PC-9 (cell line): ENCODE data around the gene XRCC2. TPM values are rescaled to one million over a fixed set of nuclear protein-coding genes. Genes with fewer than 3 reads are reported as not detected.

ENCODE experiments used
- BruUV-seq: library from RNA; stranded (reverse); fragments of 400-500 nt; replicated peaks from 2 replicates; lab custom pipeline; 2021; lab: Mats Ljungman, UMichigan
- CTCF ChIA-PET: fragments of 300-600 bp; sonication (Branson Sonifier 250); formaldehyde crosslinking; loops from one replicate; lab custom pipeline; 2022; ENCODE audit warnings: antibody characterized with exemption; lab: Charles Lee
- POLR2A ChIA-PET: fragments of 300-600 bp; sonication (Branson Sonifier 250); formaldehyde crosslinking; loops from one replicate; lab custom pipeline; 2022; ENCODE audit warnings: antibody characterized with exemption; ENCODE audit not compliant: unreplicated experiment; lab: Charles Lee
- DNase-seq, 2 experiments: peaks; one replicate each; pipeline versions ENCODE4 v3.0.0 to v3.0.0-alpha.2; 2015 to 2022; ENCODE audit warnings: mixed read lengths in 1 of 2
- H2AFZ ChIP-seq: fragments of 200-600 bp; sonication (generic); 2 replicates; pipeline ENCODE4 v1.8.1; 2017; ENCODE audit warnings: antibody characterized with exemption
- H3F3A ChIP-seq: fragments of 200-600 bp; sonication (generic); 2 replicates; pipeline ENCODE4 v1.8.1; 2017; ENCODE audit warnings: antibody characterized with exemption, mild to moderate bottlenecking, low read depth; ENCODE audit not compliant: insufficient read depth
- H3K27ac ChIP-seq: fragments of 200-600 bp; sonication (generic); 2 replicates; pipeline ENCODE4 v1.6.1; 2016; ENCODE audit warnings: mixed run types
- H3K27me3 ChIP-seq: fragments of 200-600 bp; sonication (generic); 2 replicates; pipeline ENCODE4 v1.6.1; 2016; ENCODE audit warnings: low read depth, mixed run types; ENCODE audit not compliant: insufficient read depth
- H3K36me3 ChIP-seq: fragments of 200-600 bp; sonication (generic); 2 replicates; pipeline ENCODE4 v1.6.1; 2016; ENCODE audit warnings: low read depth, mixed run types
- H3K4me1 ChIP-seq: fragments of 200-600 bp; sonication (generic); replicated peaks from 2 replicates; pipeline ENCODE4 v1.6.1; 2016; ENCODE audit warnings: mixed run types; ENCODE audit not compliant: insufficient read depth
- H3K4me2 ChIP-seq: fragments of 200-600 bp; sonication (generic); 2 replicates; pipeline ENCODE4 v1.6.1; 2017; ENCODE audit warnings: mixed run types
- H3K4me3 ChIP-seq: fragments of 200-600 bp; sonication (generic); 2 replicates; pipeline ENCODE4 v1.6.1; 2016; ENCODE audit warnings: mixed run types
- H3K79me2 ChIP-seq: fragments of 200-600 bp; sonication (generic); 2 replicates; pipeline ENCODE4 v1.6.1; 2017; ENCODE audit warnings: low read depth, mixed run types
- H3K9me2 ChIP-seq: fragments of 200-600 bp; sonication (generic); 2 replicates; pipeline ENCODE4 v1.8.1; 2017; ENCODE audit warnings: mild to moderate bottlenecking; ENCODE audit not compliant: insufficient read depth
- H3K9me3 ChIP-seq: fragments of 200-600 bp; sonication (generic); 2 replicates; pipeline ENCODE4 v1.8.1; 2016; ENCODE audit warnings: low read depth; ENCODE audit not compliant: insufficient read depth
- H4K20me1 ChIP-seq: fragments of 200-600 bp; sonication (generic); 2 replicates; pipeline ENCODE4 v1.8.1; 2017; ENCODE audit not compliant: insufficient read depth
- EZH2 ChIP-seq: fragments of 200-600 bp; sonication (generic); IDR thresholded peaks from 2 replicates; pipeline ENCODE4 v1.8.0; 2017; ENCODE audit warnings: antibody characterized with exemption, low read depth
- intact Hi-C: fragments of 100-400 bp; cut with micrococcal nuclease; formaldehyde crosslinking; loops from one replicate; pipeline ENCODE4 v1.10.0; 2022; ENCODE audit not compliant: unreplicated experiment
- total RNA-seq: library from RNA; stranded (reverse); gene quantifications from 2 replicates; pipeline ENCODE4 v1.2.3, GENCODE V29; 2021
- TF ChIP-seq, protein P1 (sequence below): fragments of 200-600 bp; sonication (generic); conservative IDR thresholded peaks from 2 replicates; pipeline ENCODE4 v1.6.1; 2017; ENCODE audit warnings: mixed run types, antibody characterized with exemption, mild to moderate bottlenecking, moderate library complexity

Gene XRCC2
- total RNA-seq, 1 experiment from 2014 or later: 25.0 TPM

GRCh38 chr7:152661479-152661878 lies 14.5 kb downstream of the XRCC2 start:
- intact Hi-C loops: no loop called here
- ChIA-PET CTCF (no interaction called here), POLR2A (interaction anchor here (0.5 kb wide), 1 partner anchor 18 kb away, joined by 3 read pairs; no protein-coding TSS in a partner anchor)
- Histone ChIP-seq H3K4me1 (no peaks in the 10 kb centered on the region), H3K9me3 (no peaks in the 10 kb centered on the region), H3K36me3 (0 out of 2 replicates have a peak, but pooled peaks cover 2% of the 10 kb centered on the region), H4K20me1 (no peaks in the 10 kb centered on the region), H3K27ac (no peak overlapping the region), H2AFZ (no peak overlapping the region), H3K4me2 (no peak overlapping the region), H3K79me2 (peaks cover 36% of the 10 kb centered on the region), H3F3A (peaks cover 3% of the 10 kb centered on the region; the same call in 1 of the 2 replicates), H3K4me3 (no peak overlapping the region), H3K9me2 (no peaks in the 10 kb centered on the region), H3K27me3 (no peaks in the 10 kb centered on the region)
- TF ChIP-seq, protein P1, sequence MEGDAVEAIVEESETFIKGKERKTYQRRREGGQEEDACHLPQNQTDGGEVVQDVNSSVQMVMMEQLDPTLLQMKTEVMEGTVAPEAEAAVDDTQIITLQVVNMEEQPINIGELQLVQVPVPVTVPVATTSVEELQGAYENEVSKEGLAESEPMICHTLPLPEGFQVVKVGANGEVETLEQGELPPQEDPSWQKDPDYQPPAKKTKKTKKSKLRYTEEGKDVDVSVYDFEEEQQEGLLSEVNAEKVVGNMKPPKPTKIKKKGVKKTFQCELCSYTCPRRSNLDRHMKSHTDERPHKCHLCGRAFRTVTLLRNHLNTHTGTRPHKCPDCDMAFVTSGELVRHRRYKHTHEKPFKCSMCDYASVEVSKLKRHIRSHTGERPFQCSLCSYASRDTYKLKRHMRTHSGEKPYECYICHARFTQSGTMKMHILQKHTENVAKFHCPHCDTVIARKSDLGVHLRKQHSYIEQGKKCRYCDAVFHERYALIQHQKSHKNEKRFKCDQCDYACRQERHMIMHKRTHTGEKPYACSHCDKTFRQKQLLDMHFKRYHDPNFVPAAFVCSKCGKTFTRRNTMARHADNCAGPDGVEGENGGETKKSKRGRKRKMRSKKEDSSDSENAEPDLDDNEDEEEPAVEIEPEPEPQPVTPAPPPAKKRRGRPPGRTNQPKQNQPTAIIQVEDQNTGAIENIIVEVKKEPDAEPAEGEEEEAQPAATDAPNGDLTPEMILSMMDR: no peak
- no peak for TF ChIP-seq EZH2
- no peak for DNase-seq
- no TSS peak for BruUV-seq

- intact Hi-C loops: no loop called here
- H3F3A ChIP-seq: peaks cover 7% of the 10 kb centered on the region; the same call in 1 of the 2 replicates
- H3K36me3 ChIP-seq: peaks cover 3% of the 10 kb centered on the region; the same call in 1 of the 2 replicates
- no peaks in the 10 kb centered on the region for H3K27me3 ChIP-seq
- no peaks in the 10 kb centered on the region for H3K9me3 ChIP-seq
- no peaks in the 10 kb centered on the region for H3K9me2 ChIP-seq
- TF ChIP-seq, protein P1: no peak
- no peak for TF ChIP-seq EZH2
- ChIA-PET POLR2A (no interaction called here), CTCF (no interaction called here)
- no TSS peak for BruUV-seq
- H3K4me1 ChIP-seq: no peaks in the 10 kb centered on the region
- H2AFZ ChIP-seq: no peak overlapping the region
- no peak overlapping the region for H3K4me2 ChIP-seq
- H3K4me3 ChIP-seq: no peak overlapping the region
- no peaks in the 10 kb centered on the region for H4K20me1 ChIP-seq
- H3K27ac ChIP-seq: no peak overlapping the region
- H3K79me2 ChIP-seq: peaks cover 37% of the 10 kb centered on the region
- DNase-seq: no peak
Measured at GRCh38 chr7:152660021-152660420, 15.9 kb downstream of the XRCC2 start.

DNA sequence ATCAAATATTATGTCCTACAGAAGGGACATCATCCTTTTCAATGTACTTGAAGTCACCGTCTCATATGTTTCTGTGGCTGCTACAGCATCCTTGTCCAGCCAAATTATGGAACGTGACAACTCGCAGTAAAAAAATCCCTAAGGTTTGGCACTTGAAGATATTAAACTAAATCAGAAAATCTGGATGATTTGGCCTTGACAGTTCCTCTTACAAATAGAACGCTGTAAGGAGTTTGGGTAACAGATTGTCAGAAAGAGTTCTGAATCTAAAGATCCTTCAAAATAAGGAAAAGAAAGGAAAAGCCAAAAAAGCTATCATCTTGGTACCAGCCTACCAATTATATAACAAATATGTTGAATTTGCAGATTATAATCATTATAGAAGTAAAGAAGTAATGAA lies 21.0 kb downstream of the XRCC2 start:
- peaks cover 12% of the 10 kb centered on the region; the same call in 1 of the 2 replicates for H3K79me2 ChIP-seq
- H3K9me3 ChIP-seq: no peaks in the 10 kb centered on the region
- TF ChIP-seq EZH2: no peak
- TF ChIP-seq, protein P1: no peak
- no peak overlapping the region for H2AFZ ChIP-seq
- peaks cover 6% of the 10 kb centered on the region; the same call in 1 of the 2 replicates for H3K36me3 ChIP-seq
- POLR2A ChIA-PET: no interaction called here
- H4K20me1 ChIP-seq: no peaks in the 10 kb centered on the region
- intact Hi-C loops: no loop called here
- H3K4me1 ChIP-seq: no peaks in the 10 kb centered on the region
- H3K4me2 ChIP-seq: no peak overlapping the region
- no peaks in the 10 kb centered on the region for H3K9me2 ChIP-seq
- DNase-seq: no peak
- CTCF ChIA-PET: no interaction called here
- no peak overlapping the region for H3K4me3 ChIP-seq
- no peak overlapping the region for H3K27ac ChIP-seq
- H3K27me3 ChIP-seq: no peaks in the 10 kb centered on the region
- peaks cover 10% of the 10 kb centered on the region; the same call in 1 of the 2 replicates for H3F3A ChIP-seq
- no TSS peak for BruUV-seq
